HG03378 (cell line): ENCODE measurements around the gene INO80.
"Not testable (repeated sequence)": the region's sequence is repeated elsewhere in the genome, so short reads cannot be mapped to it uniquely, and the experiment has no call there.

ENCODE experiments used
- ATAC-seq: cut with Tn5 transposase; IDR thresholded peaks from one replicate; pipeline ENCODE4 v1.9.1; 2021; ENCODE audit warnings: mild to moderate bottlenecking, moderate library complexity; ENCODE audit not compliant: unreplicated experiment

Gene INO80

DNA sequence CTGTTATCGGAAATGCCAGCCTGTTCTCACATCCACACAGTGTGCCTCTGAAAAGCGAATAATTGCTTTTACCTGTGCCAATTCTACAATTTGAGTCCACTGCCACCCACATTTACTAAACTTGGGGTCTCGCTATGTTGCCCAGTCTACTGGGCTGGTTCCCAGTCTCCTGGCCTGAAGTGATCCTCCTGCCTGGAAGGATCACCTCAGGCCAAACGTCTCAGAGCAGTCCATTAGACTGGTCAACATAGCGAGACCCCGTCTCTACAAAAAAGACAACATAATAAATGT lies 827 bp upstream of the INO80 start:
- no peak for ATAC-seq

DNA sequence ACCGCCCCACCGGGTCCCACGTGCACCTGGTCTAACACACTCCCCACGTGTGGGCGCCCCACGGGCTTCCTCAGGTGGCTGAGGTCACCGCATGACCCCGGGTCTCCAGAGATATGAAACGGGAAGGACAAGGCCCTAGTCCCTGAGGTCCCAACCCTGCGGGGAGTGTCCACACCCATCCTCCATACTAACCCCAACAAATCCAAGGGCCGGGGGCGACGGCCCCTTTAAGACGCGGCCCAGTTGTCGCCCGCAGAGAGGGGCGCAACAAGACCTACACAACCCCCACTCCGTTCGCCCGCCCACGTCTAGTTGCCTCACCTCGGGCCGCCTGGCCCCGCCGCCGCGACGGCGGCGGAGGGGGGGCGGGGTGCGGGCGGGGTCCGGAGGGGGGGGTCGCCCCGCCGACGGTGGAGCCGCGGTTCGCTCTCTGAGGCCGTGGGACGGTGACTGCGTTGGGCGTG lies 396 bp downstream of the INO80 start:
- peak; percentile 44 for ATAC-seq

DNA sequence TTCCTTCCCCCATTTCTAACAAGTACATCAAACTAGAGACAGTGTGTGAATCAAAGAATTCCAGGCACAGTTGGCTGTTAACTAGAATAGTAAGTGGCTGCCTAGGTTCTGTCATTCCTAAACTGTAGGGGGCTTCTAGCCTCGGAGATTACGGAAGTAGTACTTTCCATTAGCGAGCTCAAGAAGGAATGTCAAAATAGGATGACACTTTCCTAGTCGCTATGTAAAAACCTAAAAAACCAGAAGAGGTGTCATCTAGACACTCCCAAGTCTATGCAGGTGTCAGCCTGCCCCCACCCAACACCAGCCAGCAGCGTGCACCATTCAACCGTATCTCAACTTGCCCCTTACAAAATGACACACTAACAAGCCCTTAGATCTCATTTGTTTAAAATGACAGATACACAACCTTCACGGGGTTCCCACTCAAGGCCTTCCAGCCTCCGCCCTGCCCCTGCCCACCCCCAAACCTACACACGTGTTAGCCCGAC lies 874 bp downstream of the INO80 start:
- ATAC-seq: no peak

DNA sequence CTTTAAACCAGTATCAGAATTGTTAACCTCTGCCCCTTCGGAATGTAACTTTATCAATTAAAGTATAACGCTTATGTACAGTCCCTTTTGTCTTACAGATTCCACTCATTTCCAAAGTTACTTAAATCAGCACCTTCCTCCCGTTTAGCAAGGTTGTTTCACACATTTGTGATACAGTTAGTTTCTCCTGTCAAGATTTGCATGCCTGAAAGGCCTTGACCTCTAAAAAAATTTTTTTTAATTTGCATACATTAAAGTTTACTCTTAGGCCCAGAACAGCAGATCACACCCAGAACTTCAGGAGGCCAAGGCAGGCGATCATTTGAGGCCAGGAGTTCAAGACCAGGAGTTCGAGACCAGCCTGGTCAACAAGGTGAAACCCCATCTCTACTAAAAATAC lies 9.1 kb downstream of the INO80 start:
- ATAC-seq: no peak

DNA sequence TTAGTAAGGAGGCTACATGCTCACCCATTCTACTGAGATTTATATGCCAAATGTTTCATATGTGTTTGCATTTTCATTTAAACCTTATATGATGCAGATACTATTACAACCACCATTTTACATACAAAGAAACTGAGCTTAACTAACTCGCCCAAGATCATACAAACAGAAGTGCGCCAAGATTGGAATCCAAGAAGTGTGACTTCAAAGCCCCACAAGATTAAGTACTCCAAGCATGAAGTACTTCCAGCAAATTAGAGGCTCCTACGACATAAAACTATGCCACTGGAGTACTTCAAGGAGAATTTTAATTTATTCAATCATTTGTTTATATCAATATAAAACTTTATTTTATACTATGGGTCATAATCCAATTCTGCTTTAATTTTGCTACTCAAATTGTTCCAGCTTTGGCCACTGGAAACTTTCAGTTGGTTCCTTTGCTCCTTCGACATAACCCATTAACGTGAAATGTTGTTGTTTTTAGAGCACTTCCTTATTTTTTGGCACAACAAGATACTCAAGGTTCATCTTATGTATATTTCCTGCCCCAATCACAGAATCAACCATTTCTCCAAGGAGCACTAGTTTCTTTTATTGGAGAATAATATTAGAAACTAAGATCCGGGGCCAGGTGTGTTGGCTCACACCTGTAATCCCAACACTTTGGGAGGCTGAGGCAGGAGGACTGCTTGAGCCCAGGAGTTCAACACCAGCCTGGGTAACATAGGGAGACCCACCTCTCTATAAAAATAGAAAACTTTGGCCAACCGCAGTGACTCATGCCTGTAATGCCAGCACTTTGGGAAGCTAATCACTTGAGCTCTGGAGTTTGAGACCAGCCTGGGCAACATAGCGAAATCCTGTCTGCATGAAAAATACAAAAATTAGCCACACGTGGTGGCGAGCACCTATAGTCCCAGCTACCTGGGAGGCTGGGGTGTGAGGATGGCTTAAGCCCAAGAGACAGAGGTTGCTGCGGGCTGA lies 10.4 kb downstream of the INO80 start:
- ATAC-seq: no peak

DNA sequence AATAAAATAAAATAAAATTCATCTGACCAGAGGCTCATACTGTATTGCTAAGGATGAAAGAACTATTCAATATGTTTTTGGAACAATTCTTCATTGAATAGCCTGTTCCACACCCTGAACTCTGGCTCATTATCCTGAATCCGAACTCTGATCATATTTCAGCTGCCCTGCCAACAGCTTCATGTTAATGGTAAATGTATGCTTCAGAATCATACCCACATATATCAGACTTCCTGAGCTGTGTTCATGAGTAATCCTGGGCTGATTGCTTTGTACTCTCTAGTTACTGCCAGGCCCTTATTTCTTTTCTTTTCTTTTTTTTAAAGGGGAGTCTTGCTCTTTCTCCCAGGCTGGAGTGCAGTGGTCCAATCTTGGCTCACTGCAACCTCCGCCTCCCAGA lies 11.8 kb downstream of the INO80 start:
- no peak for ATAC-seq

DNA sequence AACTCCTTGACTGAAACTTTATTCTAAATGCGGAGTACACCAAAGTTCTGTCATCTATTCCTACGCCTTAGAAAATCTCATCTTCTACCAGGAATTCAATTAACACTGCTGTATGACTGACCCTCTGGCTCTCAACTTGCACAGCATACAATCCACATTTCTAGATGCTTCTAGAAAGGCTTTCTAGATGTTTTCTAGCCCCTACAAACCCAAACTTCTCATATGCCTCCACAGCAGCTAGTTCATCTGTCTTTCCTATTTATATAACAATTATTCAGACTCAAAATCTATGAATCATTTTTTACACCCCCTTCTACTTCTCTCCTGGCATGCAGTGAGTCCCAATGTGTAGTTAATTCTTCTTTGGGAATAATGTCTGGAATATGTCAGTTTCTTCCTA lies 13.2 kb downstream of the INO80 start:
- no peak for ATAC-seq

DNA sequence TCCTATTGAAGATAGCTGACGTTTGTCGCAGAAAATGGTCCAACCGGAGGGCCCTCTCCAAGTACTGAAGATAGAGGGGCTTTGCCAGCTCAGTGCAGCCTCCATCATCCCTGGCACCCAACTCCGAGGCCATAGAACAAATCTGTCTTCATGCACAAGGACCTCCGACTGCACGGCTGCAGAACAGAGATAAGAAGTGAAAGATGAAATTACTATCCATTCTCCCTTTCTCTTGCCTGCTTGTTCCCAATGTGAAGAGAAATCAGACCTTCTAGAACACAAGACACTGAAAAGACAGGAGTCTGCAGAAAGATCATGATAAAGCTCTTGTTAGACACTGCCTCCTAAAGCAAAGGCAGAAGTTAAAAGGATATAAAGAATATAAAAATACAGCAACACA lies 19.9 kb downstream of the INO80 start:
- ATAC-seq: no peak

DNA sequence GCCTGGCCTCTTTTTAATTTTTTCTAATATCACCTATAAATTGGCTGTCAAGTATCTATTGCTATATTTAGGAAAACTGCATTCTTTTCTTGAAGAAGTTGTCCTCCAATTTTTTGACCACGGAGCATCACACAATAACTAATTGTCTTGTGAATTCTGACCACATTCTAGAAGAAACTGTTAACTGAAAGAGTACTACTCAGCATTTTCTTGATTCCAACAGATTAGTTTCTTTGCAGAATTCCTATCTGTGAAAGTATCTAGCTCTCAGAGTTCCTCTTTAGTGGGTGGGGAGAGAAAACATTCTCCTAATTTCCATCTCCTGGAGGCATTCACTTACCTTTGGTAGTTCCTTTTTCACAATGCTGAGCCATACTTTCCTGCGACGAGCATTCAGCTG lies 31.1 kb downstream of the INO80 start:
- no peak for ATAC-seq

DNA sequence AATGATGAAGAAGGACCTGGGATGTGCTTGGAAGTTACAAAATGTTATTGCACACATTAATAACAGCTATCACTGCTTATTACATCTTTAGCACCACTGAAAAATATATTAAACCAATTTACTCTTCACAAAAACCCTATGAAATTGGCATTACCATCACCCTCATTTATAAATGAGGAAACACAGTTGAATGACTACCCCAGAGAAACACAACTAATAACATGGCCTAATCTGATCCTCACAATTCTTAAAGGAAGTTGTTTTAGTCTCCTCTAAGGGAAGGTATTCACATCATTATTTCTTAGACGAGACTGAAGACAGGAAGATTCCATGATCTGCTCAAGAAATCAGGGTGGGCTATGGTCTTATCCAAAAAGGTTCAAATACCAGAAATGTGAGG lies 35.9 kb downstream of the INO80 start:
- ATAC-seq: no peak

DNA sequence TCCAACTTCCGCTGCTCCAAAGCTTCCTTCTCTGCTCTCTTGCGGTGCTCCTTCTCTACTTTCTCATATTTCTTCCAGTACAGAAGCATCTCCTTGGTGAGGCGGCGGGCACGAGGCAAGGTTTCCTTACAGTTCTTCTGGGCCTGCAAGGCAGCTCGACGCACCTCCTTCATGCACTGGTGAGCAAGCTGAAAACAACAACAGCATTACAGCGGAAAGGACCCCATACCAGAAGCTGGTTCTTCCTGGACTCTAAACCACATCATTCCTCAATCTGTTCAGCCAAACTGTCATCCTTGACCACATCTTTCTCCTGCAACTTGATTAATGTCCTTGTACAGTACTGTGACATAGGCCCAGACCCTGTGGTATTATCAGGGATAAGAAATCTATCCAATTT lies 36.4 kb downstream of the INO80 start:
- no peak for ATAC-seq

DNA sequence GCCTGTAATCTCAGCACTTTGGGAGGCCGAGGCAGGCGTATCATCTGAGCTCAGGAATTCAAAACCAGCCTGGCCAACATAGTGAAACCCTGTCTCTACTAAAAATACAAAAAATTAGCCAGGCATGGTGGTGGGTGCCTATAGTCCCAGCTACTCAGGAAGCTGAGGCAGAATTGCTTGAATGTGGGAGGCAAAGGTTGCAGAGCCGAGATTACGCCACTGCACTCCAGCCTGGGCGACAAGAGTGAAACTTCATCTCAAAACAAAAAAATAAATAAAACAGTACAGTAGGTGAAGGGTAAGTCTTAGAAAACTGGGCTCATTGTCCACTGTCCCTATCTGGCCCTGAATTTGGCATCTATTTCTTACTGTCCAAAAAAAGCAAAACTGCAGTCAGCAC lies 37.2 kb downstream of the INO80 start:
- ATAC-seq: not testable (repeated sequence)

DNA sequence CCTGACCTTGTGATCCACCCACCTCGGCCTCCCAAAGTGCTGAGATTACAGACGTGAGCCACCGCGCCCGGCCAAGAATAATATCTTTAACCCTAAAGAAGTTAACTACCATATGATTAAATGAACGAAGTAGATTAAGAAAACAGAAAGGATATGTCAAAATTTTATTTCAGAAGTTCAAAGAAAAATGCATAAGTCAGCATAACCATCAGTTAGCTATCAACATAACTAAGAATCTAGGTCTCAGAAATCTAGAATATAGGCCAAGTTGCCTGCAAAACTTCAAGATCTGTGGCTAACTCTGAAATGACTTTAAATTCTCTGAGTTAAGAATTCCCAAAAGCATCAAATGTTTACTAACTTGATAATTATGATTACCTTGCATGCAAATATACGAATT lies 38.0 kb downstream of the INO80 start:
- ATAC-seq: no peak

DNA sequence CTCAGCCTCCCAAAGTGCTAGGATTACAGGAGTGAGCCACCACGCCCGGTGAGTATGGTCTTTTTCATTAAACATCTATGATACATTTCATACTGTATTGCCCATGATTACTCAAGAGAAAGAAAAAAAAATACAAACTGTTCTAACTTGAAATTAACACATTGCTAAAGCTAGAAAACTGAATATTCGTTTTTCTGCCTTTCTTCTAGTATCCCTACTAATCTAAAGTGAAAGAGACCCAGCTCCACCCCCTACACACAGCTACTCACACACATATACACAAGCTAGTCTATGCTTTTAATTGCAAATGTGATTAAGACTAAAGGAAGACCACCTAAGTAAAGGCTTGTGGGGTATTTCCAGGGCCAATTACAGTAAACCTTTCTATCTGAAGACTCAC lies 43.1 kb downstream of the INO80 start:
- no peak for ATAC-seq

DNA sequence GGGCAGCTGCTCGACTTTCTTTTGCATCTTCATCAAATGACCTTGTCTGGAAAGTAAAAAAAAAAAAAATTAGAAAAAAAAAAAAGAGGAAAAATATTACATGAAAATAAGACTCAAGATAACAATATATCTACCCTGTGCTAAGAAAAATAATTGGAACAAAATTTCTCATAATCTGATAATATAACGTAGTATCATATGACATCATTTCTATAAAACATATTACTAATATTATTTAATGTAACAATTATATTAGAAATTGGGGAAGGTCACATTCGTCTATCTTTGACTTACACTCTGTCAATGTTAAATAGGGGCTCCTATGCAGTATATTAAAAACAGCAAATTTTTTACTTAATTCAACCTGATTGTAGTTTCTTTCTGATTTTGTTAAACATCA lies 44.1 kb downstream of the INO80 start:
- no peak for ATAC-seq

DNA sequence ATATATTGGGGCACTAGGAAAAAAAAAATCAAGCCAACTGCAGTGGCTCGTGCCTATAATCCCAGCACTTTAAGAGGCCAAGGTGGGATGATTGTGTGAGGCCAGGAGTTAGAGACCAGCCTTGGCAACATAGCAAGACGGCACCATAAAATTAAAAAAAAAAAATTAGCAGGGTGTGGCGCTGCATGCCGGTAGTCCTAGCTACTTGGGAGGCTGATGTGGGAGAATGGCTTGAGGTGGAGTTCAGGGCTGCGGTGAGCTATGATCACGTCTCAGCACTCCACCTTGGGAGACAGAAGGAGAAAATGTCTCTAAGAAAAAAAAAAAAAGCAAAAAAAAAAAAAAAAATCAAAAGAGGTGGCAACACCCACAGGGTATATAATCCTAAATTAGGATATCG lies 49.6 kb downstream of the INO80 start:
- no peak for ATAC-seq

DNA sequence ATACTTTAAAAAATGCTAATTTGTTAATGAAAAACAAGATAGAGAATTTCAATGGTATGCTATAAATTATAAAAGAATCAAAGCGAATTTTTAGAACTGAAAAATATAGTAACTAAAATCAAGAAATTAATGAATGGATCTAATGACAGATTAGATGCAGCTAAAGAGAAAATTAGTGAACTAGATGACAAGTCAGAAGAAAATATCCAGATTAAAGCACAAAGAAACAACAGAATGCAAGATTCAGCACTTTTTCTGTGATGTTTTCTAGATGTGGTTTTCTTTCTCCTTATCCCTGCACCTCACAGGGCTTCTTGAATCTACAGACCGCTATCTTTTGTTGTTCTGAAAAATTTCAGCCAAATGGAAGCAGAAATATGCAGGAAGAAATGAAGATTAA lies 54.4 kb downstream of the INO80 start:
- no peak for ATAC-seq

DNA sequence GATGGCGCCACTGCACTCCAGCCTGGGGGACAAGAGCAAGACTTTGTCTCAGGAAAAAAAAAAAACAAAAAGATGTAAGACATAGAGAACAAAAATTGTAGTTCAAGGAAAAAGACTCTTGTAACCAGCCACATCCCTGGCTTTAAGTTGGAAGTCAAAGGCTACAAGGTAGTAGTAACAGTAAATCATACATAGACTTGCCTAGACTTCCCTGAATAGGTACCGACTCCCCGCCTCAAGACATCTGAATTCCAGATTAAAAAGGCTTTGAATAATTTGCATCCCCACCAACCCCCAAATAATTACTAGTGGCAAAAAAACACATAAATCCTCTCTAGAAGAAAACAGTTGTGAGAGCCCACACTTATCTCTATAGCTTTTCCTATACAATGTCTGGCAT lies 55.6 kb downstream of the INO80 start:
- no peak for ATAC-seq

DNA sequence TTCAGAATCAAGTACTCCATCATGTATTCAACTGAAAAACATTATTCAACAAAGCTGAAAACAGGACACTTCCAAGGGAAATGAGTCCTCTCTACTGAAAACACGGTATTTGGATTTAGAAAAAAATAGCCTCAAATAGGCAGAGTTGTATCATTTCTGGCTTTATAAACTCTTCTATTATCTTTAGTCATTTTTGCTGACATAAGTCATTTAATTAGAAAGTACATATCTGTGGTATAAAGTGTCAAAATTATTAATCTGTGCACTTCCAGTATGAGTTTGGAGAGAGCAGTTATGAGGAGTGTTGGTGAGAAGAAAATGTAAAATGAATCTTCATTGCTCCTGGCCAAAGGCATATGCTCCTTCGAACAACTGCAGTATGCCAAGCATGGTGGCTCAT lies 59.3 kb downstream of the INO80 start:
- no peak for ATAC-seq

DNA sequence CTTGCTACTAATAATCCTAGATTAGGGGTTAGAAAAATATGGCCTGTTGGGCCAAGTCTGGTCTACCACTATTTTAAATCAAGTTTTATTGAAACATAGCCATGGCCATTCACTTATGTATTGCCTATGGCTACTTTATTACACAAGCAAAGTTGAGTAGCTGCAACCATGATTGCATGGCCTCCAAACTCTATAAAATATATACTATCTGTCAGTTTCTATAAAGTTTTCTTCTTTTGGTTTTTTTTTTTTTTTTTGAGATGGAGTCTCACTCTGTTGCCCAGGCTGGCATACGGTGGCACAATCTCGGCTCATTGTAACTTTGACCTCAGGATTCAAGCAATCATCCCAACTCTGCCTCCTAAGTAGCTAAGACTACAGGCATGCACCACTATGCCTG lies 60.4 kb downstream of the INO80 start:
- ATAC-seq: no peak

DNA sequence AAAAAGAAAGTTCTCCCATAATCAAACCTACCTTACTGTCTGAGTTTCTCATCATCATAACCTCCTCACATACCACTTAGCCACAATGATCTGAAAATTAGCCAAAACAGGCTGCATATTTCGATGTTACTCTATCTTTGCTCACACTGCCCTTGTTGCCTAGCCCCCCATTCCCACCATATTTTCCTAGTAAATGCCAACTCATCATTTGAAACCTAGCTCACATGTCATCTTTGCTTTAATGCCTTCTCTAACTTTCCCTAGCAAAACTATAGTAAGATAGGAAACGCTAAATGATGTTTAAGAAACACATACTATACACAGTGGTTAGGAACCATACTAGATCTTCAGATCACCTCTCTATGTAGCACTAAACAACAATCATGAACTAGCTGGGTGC lies 64.9 kb downstream of the INO80 start:
- ATAC-seq: no peak

DNA sequence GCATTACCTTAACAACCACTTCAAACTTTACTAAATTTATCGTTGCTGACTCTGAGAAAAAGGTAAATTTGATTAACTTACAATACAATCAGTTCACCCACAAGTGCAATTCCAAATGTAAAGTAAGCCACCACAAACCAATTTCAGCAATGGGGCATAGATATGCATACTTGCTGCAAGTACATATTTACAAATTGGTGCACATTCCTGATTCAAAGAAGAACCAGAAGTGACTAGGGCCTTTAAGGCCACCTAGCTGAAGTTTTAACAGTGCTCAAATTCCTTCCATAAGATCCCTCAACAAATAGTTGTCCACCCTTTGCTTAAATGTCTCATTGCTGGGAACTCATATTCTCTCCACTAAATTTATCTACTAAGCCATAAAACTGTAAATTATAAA lies 67.2 kb downstream of the INO80 start:
- ATAC-seq: no peak

DNA sequence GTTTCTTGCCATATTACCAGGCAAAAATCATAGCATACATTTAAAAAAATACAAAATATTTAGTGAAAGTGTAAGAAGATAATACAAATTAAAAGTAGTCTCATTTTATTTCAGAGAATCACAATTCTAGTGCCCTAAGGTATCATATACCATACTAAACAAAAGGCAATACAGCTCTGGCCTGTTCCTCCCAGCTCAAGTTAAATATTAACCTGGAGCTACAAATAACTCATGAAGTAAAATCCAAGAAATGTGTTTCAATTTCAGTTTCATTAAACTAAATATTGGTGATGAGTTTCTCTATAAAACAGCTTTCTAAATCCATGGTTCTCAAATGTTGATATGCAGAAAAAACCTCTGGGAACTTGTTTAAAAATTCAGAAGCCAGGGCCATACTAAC lies 67.7 kb downstream of the INO80 start:
- ATAC-seq: no peak
